Measurements from ENCODE around the gene SLC25A52. TPM values are rescaled to one million over a fixed set of nuclear protein-coding genes. Genes with fewer than 3 reads are reported as not detected.

SLC25A52 gene
- total and polyA plus RNA-seq, 9 of the 15 experiments (the other 6 are each of a cell fraction or from before 2014, with no cell fraction given): not detected

GRCh38 chr18:31789409-31789808 is 28.7 kb upstream of the SLC25A52 start (continued):
- no peak for TF ChIP-seq ZBTB40 (IDR thresholded peaks at IDR 0.05)
- no peak for TF ChIP-seq ZBTB40 (CRISPR knock-in tag; IDR thresholded peaks at IDR 0.05)
- no peak for TF ChIP-seq MYBL2 (IDR thresholded peaks at IDR 0.05; ENCODE audit: low read depth)
- no peak for TF ChIP-seq MYBL2 (CRISPR knock-in tag; IDR thresholded peaks at IDR 0.05; ENCODE audit: borderline replicate concordance)
- TF ChIP-seq NEUROD1 (IDR thresholded peaks at IDR 0.05; ENCODE audit: borderline replicate concordance, low read depth, low read length, partially characterized antibody): no peak
- no peak for TF ChIP-seq SMC3 (conservative IDR thresholded peaks at IDR 0.05; ENCODE audit: insufficient read depth, low read depth, low read length)
- TF ChIP-seq, protein P1, sequence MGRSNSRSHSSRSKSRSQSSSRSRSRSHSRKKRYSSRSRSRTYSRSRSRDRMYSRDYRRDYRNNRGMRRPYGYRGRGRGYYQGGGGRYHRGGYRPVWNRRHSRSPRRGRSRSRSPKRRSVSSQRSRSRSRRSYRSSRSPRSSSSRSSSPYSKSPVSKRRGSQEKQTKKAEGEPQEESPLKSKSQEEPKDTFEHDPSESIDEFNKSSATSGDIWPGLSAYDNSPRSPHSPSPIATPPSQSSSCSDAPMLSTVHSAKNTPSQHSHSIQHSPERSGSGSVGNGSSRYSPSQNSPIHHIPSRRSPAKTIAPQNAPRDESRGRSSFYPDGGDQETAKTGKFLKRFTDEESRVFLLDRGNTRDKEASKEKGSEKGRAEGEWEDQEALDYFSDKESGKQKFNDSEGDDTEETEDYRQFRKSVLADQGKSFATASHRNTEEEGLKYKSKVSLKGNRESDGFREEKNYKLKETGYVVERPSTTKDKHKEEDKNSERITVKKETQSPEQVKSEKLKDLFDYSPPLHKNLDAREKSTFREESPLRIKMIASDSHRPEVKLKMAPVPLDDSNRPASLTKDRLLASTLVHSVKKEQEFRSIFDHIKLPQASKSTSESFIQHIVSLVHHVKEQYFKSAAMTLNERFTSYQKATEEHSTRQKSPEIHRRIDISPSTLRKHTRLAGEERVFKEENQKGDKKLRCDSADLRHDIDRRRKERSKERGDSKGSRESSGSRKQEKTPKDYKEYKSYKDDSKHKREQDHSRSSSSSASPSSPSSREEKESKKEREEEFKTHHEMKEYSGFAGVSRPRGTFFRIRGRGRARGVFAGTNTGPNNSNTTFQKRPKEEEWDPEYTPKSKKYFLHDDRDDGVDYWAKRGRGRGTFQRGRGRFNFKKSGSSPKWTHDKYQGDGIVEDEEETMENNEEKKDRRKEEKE (IDR thresholded peaks at IDR 0.05; ENCODE audit: borderline replicate concordance in 1 of 2, control insufficient read depth in 1 of 2, low read depth in 2 of 2, low read length in 1 of 2): no peak
- no peak for TF ChIP-seq ZNF347 (CRISPR knock-in tag; IDR thresholded peaks at IDR 0.05; ENCODE audit: low read depth)
- TF ChIP-seq, protein P2, sequence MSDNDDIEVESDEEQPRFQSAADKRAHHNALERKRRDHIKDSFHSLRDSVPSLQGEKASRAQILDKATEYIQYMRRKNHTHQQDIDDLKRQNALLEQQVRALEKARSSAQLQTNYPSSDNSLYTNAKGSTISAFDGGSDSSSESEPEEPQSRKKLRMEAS (CRISPR knock-in tag; IDR thresholded peaks at IDR 0.05): peak; percentile 57; the same call in 1 of the 2 replicates
- peak in 1 of 2 experiments; percentile 43 for TF ChIP-seq E2F6 (IDR thresholded peaks at IDR 0.05; ENCODE audit: borderline replicate concordance in 1 of 2, extremely low read depth in 1 of 2, insufficient read depth in 1 of 2, insufficient read length in 1 of 2, low read depth in 1 of 2, low read length in 1 of 2, poor library complexity in 1 of 2, severe bottlenecking in 1 of 2)

All from K562 (cell line).